Measurements from ENCODE around the gene ZFR. TPM values are rescaled to one million over a fixed set of nuclear protein-coding genes. Genes with fewer than 3 reads are reported as not detected.
"Not testable (repeated sequence)": the region's sequence is repeated elsewhere in the genome, so short reads cannot be mapped to it uniquely, and the experiment has no call there.

ZFR gene
- total RNA-seq, 1 donor from 2014 or later, result 135 TPM

DNA sequence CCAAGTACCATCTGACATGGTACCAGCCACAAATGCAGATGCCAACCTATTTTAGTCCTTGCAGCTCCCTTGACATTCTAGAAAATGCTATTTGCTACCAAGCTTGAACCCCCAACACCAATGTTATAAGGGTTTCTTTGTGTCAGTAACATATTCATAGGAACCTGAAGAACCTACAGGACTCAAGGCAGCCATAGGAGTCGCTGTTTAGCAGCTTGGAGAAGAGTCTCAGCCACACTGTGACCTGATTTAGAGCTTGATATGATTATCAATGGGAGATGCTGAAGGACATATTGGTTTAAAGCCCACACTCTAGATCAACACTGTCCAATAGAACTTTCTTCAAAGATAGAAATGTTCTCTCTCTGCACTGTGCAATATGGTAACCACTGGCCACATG is 6.4 kb upstream of the ZFR start:
- no peak for DNase-seq

DNA sequence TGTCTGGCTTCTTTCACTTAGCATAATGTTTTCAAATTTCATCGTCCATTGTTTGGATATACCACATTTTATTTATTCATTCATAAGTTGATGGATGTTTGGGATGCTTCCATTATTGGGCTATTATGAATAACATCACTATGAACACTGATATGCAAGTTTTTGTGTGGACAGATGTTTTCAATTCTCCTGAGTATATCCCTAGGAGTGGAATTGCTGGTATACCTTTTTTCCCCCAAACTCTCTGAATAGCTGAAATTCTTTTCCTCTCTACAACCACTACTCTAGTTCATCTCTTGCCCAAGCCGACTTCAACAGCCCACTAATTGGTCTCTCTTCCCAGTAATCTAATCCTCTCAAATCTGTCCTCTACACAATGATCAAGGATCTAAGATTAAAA is 4.7 kb upstream of the ZFR start:
- DNase-seq, result no peak

- no peak for DNase-seq
Measured at GRCh38 chr5:32446630-32447029, 2.1 kb upstream of the ZFR start.

- DNase-seq, result peak; percentile 1
Measured at GRCh38 chr5:32445831-32446614, 1.5 kb upstream of the ZFR start.

DNA sequence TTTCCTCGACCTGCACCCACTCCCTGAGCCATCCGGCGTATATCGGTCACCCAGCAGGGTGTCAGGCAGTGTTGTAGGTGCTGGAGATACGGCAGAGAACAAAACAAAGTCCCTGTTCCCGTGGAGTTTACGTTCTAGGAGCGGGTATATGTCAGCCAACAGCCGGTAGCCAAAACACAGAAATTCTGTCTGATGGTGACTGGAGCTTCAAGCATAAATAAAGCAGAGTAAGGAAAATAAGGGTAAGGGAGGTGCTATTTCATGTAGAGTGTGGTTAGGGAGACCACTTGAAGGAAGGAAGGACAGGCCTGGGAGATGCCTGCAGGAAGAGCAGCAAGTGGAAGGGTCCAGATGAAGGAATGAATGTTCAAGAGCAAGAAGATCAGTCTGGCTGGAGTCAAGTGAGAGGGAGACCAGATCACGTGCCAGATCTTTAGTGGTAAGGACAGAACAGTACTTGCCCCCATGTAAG is 783 bp upstream of the ZFR start:
- DNase-seq, result peak; percentile 9

DNA sequence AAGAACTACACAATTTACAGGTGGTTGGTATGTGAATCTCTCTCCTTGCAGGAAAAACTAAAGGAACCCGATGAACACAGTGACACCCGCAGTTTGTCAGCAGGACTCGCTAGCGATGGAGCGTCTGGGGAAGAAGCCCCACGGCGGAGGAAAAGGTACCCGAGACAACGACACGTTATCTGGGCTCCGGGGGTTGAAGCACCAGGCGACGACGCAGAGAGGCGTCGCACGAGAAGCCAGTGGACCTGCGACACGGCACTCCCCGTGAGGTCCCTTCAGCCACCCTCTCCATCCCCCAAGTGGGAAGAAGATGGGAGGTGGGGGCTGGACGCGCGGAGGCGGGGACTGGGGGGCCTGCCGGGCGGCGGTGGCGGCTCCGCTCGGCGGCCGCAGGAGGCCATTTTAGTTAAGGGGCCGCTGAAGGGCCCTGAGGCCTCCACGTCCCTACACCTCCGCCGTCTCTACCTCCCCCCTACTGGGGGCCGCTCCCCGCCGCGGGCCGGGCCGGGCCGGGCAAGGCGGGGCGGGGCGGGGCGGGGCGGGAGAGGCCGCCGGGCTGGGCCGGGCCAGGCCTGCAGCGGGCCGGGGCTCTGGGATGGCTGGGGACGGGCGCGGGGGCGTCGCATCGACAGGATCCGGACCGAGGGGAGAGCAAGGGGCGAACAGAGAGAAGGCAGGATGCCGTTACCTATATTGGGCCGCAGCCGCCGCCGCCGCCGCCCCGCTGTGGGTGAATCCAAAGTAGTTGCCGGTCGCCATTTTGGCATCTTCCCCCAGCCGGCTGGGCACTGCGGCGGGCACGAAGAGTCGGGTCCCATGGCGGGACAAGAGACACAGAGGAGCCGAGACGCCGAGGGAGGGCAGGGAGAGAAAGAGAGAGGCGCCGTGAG is 754 bp downstream of the ZFR start:
- DNase-seq, result peak; percentile 48

DNA sequence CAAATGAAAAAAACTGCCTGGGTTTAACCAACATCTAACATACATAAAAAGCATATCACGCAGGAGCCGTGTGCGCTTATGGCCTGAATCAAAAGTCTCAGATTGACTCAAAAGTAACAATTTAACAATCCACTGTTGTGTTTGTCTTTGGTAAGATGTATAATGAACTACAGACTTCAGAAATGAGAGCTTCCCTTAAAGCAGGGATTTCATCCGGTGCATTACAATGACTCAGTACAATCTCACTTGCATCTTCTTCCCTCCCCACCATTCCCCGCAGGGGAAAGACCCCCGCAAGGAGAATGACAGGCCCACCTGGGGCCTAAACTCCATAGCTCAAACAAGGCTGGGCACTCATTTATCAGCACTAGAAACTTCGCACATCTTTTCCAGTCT is 1.4 kb downstream of the ZFR start:
- no peak for DNase-seq

DNA sequence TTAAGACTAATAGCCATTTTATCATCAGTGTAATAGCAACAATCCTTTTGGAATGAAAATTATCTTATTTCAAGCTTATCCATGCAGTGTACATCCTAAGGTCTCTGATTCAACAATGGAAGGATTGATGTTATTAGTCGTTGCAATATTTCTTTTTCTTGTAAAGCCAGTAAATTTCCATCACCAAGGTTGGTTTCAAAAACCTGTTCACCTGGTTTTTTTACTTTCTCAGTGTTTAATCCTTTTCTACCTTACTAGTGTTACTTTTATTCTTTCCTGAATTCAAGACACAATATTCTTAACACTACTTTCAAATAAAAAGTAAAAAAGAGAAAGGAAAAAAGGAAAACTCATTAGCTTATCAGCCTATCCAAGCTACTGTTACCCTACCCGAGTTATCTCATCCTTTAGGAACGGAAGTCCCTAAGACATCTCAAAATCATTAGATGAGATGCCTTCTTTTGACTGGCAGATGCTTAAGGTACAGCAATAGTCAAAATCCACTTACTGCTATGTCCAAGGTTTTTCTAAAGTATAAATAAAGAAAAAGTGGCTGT is 5.4 kb downstream of the ZFR start:
- no peak for DNase-seq

DNA sequence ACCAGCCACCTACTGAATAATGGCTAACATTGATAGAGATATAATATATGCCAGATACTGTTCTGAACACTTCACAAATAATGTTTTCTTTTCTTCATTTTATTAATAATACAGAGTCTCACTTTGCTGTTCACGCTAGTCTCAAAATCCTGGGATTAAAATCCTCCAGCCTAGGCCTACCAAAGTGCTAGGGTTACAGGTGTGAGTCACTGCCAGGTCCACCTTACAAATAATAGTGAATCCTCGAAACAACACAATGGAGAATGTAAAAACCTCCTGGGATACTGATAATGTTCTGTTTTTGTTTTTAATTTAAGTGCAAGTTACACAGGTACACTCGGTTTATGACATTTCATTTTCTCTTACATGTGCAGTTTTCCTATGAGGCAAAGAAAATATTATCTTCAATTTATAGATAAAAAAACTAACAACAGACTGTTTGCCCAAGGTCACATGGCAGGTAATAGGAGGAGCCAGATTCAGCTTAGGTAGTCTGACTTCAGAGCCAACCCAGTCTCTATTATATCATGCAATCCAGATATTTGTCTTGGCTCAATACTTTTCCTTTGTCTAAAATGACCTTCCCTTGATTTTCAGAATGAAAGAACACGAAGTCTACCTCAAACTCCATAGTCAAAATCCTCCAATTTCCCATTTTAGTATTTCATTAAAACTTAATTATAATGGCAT is 7.8 kb downstream of the ZFR start:
- no peak for DNase-seq

DNA sequence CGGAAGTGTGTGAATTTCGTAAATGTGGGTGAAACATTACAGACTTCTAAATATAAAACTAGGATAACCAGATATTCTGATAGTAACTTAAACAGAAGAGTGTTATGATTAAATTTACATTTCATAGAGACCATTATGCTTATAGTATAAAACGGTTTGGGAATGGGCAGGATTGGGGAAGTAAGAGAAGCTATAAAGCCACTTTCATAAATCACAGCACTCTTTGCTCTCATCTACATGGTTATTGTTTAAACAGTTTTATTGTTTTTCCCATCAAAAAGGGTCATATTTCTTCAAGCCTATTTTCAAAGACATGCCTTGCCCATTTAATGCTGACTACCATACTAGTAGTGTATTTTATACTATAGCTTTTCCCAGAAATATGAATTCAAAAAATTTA is 9.2 kb downstream of the ZFR start:
- DNase-seq, result no peak

- no peak for DNase-seq
Measured at GRCh38 chr5:32434221-32434620, 10.3 kb downstream of the ZFR start.

DNA sequence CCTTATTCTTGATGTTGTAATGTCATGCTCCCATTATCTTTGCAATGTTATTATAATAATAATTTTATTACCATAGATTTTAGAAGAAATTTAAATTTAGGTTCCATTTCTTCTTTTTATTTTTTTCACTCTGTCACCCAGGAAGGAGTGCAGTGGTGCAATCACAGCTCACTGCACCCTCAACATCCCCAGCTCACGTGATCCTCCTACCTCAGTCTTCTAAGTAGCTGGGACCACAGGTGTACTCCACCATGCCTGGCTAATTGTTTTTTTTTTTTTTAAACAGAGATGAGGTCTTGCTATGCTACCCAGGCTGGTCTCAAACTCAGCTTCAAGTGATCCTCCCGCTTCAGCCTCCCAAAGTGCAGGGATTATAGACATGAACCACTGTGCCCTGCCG is 11.9 kb downstream of the ZFR start:
- no peak for DNase-seq

GRCh38 chr5:32430825-32431224 is 13.7 kb downstream of the ZFR start:
- DNase-seq, result not testable (repeated sequence)

- DNase-seq, result no peak
Measured at GRCh38 chr5:32428426-32428825, 16.1 kb downstream of the ZFR start.

- no peak for DNase-seq
Measured at GRCh38 chr5:32426440-32427151, 17.9 kb downstream of the ZFR start.

DNA sequence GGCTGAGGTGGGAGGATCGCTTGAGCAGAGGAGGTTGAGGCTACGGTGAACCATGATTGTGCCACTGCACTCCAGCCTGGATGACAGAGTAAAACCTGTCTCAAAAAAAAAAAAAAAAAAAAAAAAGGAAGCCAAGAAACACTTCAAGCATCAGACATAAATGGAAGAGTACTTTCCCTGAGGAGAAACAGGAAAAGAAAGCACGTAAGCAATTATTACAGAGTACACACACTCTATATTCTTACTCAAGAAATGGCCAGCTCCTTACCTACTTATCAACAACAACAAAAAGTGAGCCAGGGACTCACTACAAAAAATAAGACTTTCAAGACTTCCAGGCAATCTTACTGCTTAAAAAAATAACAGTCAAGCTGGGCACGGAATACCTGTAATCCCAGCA is 21.8 kb downstream of the ZFR start:
- no peak for DNase-seq

DNA sequence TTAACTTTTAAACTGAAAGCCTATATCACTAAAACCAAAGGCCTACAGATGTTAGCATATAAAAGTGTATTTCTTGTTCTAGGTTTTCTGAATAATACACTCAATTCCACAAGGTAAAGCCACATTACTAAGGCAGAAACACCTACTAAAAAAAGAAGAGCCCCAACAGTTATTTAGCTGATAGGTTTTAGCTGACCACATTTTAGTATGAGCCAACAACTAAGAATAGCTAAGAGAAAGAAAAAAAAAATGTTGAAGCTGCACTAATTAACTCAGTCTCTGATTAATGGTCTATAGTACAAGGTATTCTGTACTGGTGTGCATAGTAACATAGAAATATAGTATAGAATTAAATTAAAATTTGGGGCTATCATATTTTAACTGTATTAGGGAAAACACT is 23.5 kb downstream of the ZFR start:
- DNase-seq, result no peak

DNA sequence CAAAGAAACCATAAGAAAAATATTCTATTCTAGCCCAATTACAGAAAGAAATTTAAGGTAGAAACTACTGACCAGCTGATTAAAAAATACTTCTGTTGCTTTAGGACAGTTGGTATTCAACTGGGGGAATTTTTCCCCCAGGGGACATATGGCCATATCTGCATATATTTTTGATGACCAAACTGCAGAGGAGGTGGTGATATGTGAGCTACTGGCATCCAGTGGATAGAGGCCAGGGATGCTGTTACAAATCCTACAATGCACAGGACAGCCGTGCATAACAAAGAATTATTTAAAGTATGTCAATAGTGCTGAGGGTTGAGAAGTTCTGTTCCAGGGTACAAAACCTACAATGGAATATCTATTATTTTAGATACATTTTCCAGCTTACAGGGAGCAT is 24.0 kb downstream of the ZFR start:
- DNase-seq, result no peak

DNA sequence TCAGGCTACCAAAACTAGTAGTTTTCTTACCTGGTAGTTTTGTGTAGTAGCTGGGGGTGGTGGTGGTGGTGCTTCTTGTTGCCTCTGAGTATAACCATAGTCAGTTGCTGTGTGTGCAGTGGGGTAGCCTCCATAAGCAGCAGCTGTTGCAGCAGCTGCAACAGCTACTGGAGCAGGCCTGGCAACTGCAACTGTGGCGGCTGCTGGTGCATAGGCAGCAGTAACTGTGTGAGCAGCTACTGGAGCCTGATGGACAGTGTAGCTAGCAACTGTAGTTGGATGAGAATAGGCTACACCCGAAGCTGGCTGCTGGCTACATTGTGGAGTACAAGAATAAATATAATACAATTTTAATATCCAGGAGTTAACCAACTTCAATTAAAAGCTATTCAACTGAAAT is 24.7 kb downstream of the ZFR start:
- no peak for DNase-seq

DNA sequence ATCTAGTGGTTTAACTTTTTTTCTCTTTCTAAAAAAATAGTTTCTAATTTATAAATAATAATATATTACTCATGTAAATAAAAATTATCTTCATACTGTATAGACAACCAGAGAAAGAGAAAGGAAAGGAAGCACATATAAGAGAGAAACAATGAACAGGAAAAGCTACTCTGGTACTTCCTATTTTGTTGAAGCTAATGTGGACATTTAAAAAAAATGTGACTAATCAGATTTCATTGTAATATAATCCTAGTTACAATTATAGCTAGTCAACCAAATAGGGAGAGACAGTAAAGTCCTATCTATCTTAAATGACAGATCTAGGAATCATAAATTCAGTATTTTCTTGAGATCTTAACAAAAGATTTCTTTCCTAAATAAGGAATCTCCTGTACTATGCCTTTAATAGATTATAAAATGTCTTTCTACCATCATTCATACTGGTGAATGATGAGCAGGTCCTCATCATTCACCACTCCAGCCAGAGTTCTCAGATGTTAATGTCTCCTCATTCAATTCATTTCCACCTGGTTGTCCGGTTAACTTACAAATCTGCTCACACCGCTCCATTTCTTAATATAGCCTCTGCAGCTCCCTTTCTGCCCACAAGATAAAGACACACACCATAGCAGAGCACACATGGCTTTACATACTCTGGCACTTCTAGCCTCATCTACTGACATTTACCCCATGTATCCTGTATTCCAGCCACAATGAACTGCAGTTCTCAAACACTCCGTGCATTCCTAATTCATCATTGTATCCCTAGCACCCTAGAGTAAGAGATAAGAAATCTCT is 30.9 kb downstream of the ZFR start:
- no peak for DNase-seq

DNA sequence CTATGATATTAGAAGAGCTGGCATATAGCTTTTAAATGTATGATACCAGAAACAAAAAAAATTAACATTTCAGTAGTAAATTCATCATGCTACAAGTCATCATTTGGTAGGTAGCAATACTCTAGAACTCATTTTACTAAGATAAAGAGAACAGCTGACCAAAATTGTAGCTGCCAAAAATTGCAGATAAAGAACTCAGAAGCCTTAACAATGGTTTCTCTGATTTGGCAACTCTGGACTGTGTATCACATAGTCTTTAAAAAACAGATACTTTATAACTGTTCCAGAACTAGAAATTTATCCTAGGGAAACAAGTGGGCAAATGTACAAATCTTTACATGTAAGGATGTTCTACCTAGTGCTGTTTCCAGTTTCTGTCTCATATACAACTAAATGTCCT is 33.9 kb downstream of the ZFR start:
- no peak for DNase-seq

Data from occipital lobe (tissue), 2 donors.